ENCODE results near the gene KANK4.
"Not testable (repeated sequence)": the region's sequence is repeated elsewhere in the genome, so short reads cannot be mapped to it uniquely, and the experiment has no call there.

Gene KANK4

GRCh38 chr1:62237950-62238374 is 81.3 kb downstream of the KANK4 start:
- DNase-seq (ENCODE audit: low read depth in 2 of 2): no peak

- DNase-seq (ENCODE audit: low read depth in 2 of 2): no peak
Observed at GRCh38 chr1:62237361-62237760, 81.9 kb downstream of the KANK4 start.

DNA sequence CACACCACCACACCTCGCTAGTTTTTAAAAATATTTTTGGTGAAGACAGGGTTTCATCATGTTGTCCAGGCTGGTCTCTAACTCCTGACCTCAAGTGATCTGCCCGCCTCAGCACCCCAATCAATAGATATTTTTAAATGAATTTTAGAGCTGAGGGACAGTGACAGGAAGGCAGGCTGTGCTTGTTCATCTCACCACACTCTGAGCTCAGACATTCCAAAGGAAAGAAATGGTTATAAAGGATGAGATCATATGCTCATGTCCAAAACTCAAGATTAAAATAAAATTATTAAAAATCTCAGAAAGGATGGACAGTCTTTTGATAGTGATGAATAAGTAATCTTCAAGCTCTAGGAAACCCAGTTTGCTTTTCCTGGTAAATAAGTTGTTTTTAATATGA is 83.7 kb downstream of the KANK4 start:
- DNase-seq (ENCODE audit: low read depth in 2 of 2): no peak

DNA sequence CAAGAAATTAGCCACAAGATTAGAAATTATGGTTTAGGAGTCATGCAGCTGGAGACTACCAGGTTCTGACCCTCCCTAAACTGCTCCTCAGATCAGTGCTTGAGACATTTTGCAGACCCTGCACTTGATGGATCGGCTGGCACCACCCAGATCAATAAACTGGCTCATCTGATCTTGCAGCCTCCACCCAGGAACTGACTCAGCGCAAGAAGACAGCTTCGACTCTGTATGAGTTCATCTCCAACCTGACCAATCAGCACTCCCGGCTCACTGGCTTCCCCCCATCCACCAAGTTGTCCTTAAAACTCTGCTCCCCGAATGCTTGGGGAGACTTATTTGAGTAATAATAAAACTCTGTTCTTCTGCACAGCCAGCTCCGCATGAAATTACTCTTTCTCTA is 84.5 kb downstream of the KANK4 start:
- no peak for DNase-seq (ENCODE audit: low read depth in 2 of 2)

GRCh38 chr1:62233926-62234450 is 85.2 kb downstream of the KANK4 start:
- no peak for DNase-seq (ENCODE audit: low read depth in 2 of 2)

- no peak for DNase-seq (ENCODE audit: low read depth in 2 of 2)
Observed at GRCh38 chr1:62232871-62233278, 86.4 kb downstream of the KANK4 start.

DNA sequence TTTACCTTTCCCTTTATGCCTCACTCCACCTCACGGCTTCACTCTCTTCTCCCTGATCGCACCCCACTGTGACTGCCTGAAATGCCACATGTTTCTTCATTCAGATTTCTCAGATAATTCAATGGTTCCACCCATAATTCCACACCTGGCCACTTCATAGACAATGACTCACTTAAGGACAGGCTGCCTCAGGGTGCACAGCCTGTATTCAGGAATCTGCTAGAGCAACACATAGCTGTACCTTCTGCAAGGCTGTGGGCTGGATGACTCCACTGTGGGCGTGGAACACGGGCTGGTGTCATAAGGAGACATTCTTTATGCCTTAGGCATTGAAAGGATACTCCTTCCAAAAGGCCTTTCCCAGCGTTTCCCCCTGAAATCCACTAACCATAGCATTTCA is 88.5 kb downstream of the KANK4 start:
- DNase-seq (ENCODE audit: low read depth in 2 of 2): no peak

- DNase-seq (ENCODE audit: low read depth in 2 of 2): no peak
Observed at GRCh38 chr1:62229932-62230331, 89.3 kb downstream of the KANK4 start.

DNA sequence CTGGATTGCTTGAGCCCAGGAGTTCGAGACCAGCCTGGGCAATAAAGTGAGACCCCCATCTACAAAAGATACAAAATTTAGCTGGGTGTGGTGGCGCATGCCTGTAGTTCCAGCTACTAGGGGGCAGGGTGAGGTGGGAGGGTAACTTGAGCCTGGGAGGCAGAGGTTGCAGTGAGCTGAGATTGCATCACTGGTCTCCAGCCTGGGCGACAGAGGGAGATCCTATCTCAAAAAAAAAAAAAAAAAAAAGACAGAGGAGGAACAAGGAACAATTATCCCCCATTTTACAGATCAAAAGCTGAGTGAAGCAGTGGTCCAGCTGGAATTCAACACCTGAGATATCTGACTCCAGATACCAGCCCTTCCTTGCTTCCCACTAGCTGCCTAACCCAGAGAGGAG is 89.8 kb downstream of the KANK4 start:
- DNase-seq (ENCODE audit: low read depth in 2 of 2): no peak

DNA sequence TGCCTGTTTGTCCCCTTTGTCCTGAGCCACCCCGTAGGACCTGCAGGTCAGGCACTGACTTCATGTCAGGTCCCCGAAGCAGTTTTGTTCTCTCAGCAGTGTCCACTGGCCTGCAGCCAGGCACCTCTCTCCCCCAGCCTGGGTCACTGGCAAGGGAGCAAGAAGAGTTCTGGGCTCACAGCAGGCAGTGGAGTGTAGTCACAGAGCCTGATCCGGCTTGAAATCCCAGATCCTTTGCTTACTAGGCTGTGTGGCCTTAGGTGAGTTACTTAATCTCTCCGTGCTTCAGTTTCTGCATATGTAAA is 90.4 kb downstream of the KANK4 start:
- no peak for DNase-seq (ENCODE audit: low read depth in 2 of 2)

DNA sequence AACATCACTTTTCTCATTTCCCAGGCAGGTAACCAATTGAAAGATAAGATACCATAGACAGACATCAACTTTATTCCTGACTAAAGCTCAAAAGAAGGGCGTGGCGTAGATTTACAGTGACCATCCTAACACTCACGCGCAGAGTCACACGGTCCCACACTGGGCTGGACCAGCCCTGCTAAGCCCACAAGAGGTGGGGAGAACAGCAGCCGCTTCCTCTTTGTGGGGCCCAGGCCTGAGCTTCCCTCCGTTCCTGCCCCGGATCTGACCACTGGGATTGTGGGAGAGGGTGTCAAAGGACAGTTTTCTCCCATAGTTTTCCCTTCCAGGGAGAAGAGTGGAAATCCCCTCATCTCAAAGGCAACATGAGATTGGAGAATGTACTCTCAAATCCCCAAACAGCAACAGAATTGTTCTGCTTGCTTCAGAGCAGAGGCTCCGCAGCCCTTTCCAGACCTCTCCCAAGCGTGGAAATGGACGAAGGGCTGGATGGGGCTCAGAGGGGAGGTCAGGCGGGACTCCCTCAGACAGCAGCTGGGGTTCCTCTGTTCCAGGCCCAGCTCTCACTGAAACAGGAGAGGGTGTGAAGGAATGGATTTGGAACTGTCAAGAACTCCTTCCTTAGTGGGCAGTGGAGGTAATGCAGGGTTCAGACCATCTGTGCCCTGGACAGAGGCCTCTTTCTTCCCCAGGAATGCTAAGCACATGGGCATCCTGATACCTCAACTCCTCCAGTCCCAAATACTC is 90.9 kb downstream of the KANK4 start:
- no peak for DNase-seq (ENCODE audit: low read depth in 2 of 2)

DNA sequence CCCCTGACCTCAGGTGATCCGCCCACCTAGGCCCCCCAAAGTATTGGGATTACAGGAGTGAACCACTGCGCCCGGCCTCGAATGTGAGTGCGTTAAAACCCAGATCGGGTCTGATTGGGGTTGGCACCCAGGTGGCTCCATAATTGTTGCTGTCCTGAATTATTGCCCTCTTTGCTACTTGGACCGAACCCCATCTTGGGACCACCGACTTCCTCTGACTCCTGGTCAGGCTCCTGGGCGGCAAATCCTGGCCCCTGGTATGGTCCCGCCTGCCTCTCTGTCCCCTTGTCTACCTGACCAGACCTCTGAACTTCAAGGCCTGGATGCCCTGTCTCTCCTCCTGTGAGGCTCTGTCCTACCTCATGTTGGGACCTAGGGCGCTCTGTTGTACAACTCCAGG is 91.7 kb downstream of the KANK4 start:
- no peak for DNase-seq (ENCODE audit: low read depth in 2 of 2)

DNA sequence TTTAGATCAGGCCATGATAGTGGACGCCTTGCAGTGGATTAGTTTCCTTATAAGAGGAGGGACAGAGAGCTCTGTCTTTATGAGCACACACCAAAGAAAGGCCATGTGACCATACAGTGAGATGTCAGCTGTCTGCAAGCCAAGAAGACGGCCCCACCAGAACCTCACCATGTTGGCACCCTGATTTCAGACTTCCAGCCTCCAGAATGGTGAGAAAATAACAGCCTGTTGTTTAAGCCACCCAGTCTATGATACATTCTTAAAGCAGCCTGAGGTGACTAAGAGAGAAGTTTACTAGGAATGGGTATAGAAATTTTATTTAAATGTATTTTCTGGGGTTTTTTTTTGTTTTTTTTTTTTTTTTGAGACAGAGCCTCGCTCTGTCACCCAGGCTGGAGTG is 95.1 kb downstream of the KANK4 start:
- no peak for DNase-seq (ENCODE audit: low read depth in 2 of 2)

DNA sequence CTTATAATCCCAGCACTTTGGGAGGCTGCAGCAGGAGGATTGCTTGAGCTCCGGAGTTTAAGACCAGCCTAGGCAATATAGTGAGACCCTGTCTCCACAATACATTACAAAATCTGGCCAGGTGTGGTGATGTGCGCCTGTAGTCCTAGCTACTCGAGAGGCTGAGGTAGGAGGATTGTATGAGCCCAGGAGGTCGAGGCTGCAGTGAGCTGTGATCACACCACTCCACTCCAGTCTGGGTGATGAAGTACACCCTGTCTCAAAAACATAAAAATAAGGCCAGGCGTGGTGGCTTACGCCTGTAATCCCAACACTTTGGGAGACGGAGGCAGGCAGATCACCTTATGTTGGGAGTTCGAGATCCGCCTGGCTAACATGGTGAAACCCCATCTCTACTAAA is 96.9 kb downstream of the KANK4 start:
- no peak for DNase-seq (ENCODE audit: low read depth in 2 of 2)

GRCh38 chr1:62221171-62221570 is 98.1 kb downstream of the KANK4 start:
- DNase-seq (ENCODE audit: low read depth in 2 of 2): no peak

- DNase-seq (ENCODE audit: low read depth in 2 of 2): not testable (repeated sequence)
Observed at GRCh38 chr1:62220456-62220855, 98.8 kb downstream of the KANK4 start.

- DNase-seq (ENCODE audit: low read depth in 2 of 2): no peak
Observed at GRCh38 chr1:62218604-62219003, 100.6 kb downstream of the KANK4 start.

- DNase-seq (ENCODE audit: low read depth in 2 of 2): no peak
Observed at GRCh38 chr1:62213075-62213914, 105.9 kb downstream of the KANK4 start.

DNA sequence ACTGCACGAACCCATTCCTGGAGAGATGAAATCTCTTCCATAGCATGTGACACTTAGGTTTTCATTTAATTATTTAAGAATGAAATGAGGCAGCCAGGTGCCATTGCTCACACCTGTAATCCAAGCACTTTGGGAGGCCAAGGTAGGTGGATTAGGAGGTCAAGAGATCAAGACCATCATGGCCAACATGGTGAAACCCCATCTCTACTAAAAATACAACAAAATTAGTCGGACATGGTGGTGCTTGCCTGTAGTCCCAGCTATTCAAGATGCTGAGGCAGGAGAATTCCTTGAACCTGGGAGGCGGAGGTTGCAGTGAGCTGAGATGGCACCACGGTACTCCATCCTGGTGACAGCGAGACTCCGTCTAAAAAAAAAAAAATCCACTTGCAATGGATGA is 106.8 kb downstream of the KANK4 start:
- no peak for DNase-seq (ENCODE audit: low read depth in 2 of 2)

GRCh38 chr1:62210960-62211359 is 108.3 kb downstream of the KANK4 start:
- DNase-seq (ENCODE audit: low read depth in 2 of 2): no peak

GRCh38 chr1:62209931-62210595 is 109.2 kb downstream of the KANK4 start:
- DNase-seq (ENCODE audit: low read depth in 2 of 2): no peak

- DNase-seq (ENCODE audit: low read depth in 2 of 2): no peak
Observed at GRCh38 chr1:62208970-62209369, 110.3 kb downstream of the KANK4 start.

GRCh38 chr1:62208087-62208486 is 111.1 kb downstream of the KANK4 start:
- DNase-seq (ENCODE audit: low read depth in 2 of 2): no peak

Measured in stimulated activated CD8-positive, alpha-beta memory T cell treated with anti-CD3 and anti-CD28 coated beads, Interleukin-15, amount 100 ng/mL, for 4 hours (primary cell).